ENCODE data around the gene TRERF1. TPM values are rescaled to one million over a fixed set of nuclear protein-coding genes. Genes with fewer than 3 reads are reported as not detected.

TRERF1 gene
- polyA plus RNA-seq, 3 donors, result 0.58 to 10.0 (median 2.0) TPM

- peaks cover 83% of the 10 kb centered on the region for H3K79me2 ChIP-seq (ENCODE audit: insufficient read depth, low read length)
- H3K9ac ChIP-seq (ENCODE audit: insufficient read depth, low read length, poor library complexity, severe bottlenecking), result no peak overlapping the region
- peak overlapping the region in 1 of 2 donors; percentile 100 for H3K27ac ChIP-seq (ENCODE audit: low read depth in 1 of 2, low read length in 2 of 2)
- Mint-ChIP-seq H3K4me3 (no peak overlapping the region), H3K36me3 (peaks cover 14 to 21% of the 10 kb centered on the region in 2 donors), H3K27ac (peak overlapping the region in 6 of 7 donors; percentile 16 to 100 (median 62)), H3K27me3 (ENCODE audit: low read depth in 3 of 3) (peaks cover 0 to 2% (median 0%) of the 10 kb centered on the region in 3 donors), H3K9me3 (peaks cover 0 to 2% (median 0%) of the 10 kb centered on the region in 7 donors), H3K4me1 (peaks cover 64% of the 10 kb centered on the region)
- H4K20me1 ChIP-seq (ENCODE audit: insufficient read depth, low read length), result no peaks in the 10 kb centered on the region
- H3K4me1 ChIP-seq (ENCODE audit: control insufficient read depth in 1 of 2, insufficient read depth in 2 of 2, low read length in 2 of 2), result peaks cover 49 to 57% of the 10 kb centered on the region in 2 donors
- H3K27me3 ChIP-seq (ENCODE audit: control insufficient read depth in 2 of 2, insufficient read depth in 2 of 2, low read length in 2 of 2), result no peaks in the 10 kb centered on the region
- no peak for DNase-seq
- no peak overlapping the region for H3K4me3 ChIP-seq (replicated peaks in 1 of 3; ENCODE audit: low read depth in 2 of 3, low read length in 3 of 3)
- H3K9me3 ChIP-seq (replicated peaks in 1 of 2; ENCODE audit: control insufficient read depth in 1 of 2, insufficient read depth in 1 of 2, low read length in 2 of 2), result no peaks in the 10 kb centered on the region
- intact Hi-C loops (cut with micrococcal nuclease), result loop anchor here (10.0 kb wide), 2 partner anchors 51 to 231 kb away; no protein-coding TSS in a partner anchor
- peaks cover 4 to 12% of the 10 kb centered on the region in 2 donors for H3K36me3 ChIP-seq (replicated peaks in 1 of 2; ENCODE audit: control insufficient read depth in 1 of 2, insufficient read depth in 2 of 2, low read length in 2 of 2)
- TF ChIP-seq CTCF (IDR thresholded peaks at IDR 0.05), result no peak
- H3K4me2 ChIP-seq (replicated peaks; ENCODE audit: extremely low read depth, low read length, poor library complexity, severe bottlenecking), result no peak overlapping the region
- no peak overlapping the region for H2AFZ ChIP-seq (ENCODE audit: insufficient read depth, low read depth, low read length, poor library complexity, severe bottlenecking)
- WGBS (ENCODE audit: insufficient coverage), result 98% methylated on average over 4 of the region's 9 CpGs
These were observed 137.7 kb downstream of the TRERF1 start for GRCh38 chr6:42313941-42314570.

GRCh38 chr6:42313038-42313437, 138.7 kb downstream of the TRERF1 start:
- WGBS (ENCODE audit: insufficient coverage), result 86% methylated on average over 2 of the region's 6 CpGs
- H2AFZ ChIP-seq (ENCODE audit: insufficient read depth, low read depth, low read length, poor library complexity, severe bottlenecking), result no peak overlapping the region
- Mint-ChIP-seq H3K27me3 (ENCODE audit: low read depth in 3 of 3) (peaks cover 0 to 2% (median 0%) of the 10 kb centered on the region in 3 donors), H3K27ac (peak overlapping the region in 5 of 7 donors; percentile 10 to 87 (median 62)), H3K36me3 (peaks cover 14 to 21% of the 10 kb centered on the region in 2 donors), H3K4me3 (no peak overlapping the region), H3K9me3 (peaks cover 0 to 2% (median 0%) of the 10 kb centered on the region in 7 donors), H3K4me1 (peaks cover 59% of the 10 kb centered on the region)
- no peak overlapping the region for H3K9ac ChIP-seq (ENCODE audit: insufficient read depth, low read length, poor library complexity, severe bottlenecking)
- no peak overlapping the region for H3K4me2 ChIP-seq (replicated peaks; ENCODE audit: extremely low read depth, low read length, poor library complexity, severe bottlenecking)
- H3K9me3 ChIP-seq (replicated peaks in 1 of 2; ENCODE audit: control insufficient read depth in 1 of 2, insufficient read depth in 1 of 2, low read length in 2 of 2), result no peaks in the 10 kb centered on the region
- H3K4me1 ChIP-seq (ENCODE audit: control insufficient read depth in 1 of 2, insufficient read depth in 2 of 2, low read length in 2 of 2), result peaks cover 40 to 47% of the 10 kb centered on the region in 2 donors
- no peaks in the 10 kb centered on the region for H3K27me3 ChIP-seq (ENCODE audit: control insufficient read depth in 2 of 2, insufficient read depth in 2 of 2, low read length in 2 of 2)
- no peak for DNase-seq
- H3K79me2 ChIP-seq (ENCODE audit: insufficient read depth, low read length), result peaks cover 81% of the 10 kb centered on the region
- H3K27ac ChIP-seq (ENCODE audit: low read depth in 1 of 2, low read length in 2 of 2), result peak overlapping the region in 1 of 2 donors; percentile 100
- no peak overlapping the region for H3K4me3 ChIP-seq (replicated peaks in 1 of 3; ENCODE audit: low read depth in 2 of 3, low read length in 3 of 3)
- no peaks in the 10 kb centered on the region for H4K20me1 ChIP-seq (ENCODE audit: insufficient read depth, low read length)
- intact Hi-C loops (cut with micrococcal nuclease), result loop anchor here (10.0 kb wide), 2 partner anchors 52 to 232 kb away; no protein-coding TSS in a partner anchor
- peaks cover 4 to 12% of the 10 kb centered on the region in 2 donors for H3K36me3 ChIP-seq (replicated peaks in 1 of 2; ENCODE audit: control insufficient read depth in 1 of 2, insufficient read depth in 2 of 2, low read length in 2 of 2)
- TF ChIP-seq CTCF (IDR thresholded peaks at IDR 0.05), result no peak
